DMS79 (cell line): Measurements from ENCODE around the gene HDAC2.
A peak's percentile ranks its signal among the peaks of the same experiment; 100 is the strongest.
"Not testable (repeated sequence)": the region's sequence is repeated elsewhere in the genome, so short reads cannot be mapped to it uniquely, and the experiment has no call there.

Experiments used
- DNase-seq: peaks from one replicate; lab custom pipeline; 2025; lab: John Stamatoyannopoulos, UW

The HDAC2 gene

GRCh38 chr6:113970805-113971676, at the start of gene HDAC2:
Gene HDAC2, minus strand, starts transcription at chr6:113971148. Its CDS starts 240 bp downstream, at chr6:113970908.
- peak; percentile 83 for DNase-seq

GRCh38 chr6:114020196-114020595, 49.2 kb upstream of the HDAC2 start:
- no peak for DNase-seq

GRCh38 chr6:114017146-114017545, 46.2 kb upstream of the HDAC2 start:
- not testable (repeated sequence) for DNase-seq

GRCh38 chr6:114014106-114014505, 43.2 kb upstream of the HDAC2 start:
- DNase-seq, result not testable (repeated sequence)

DNA sequence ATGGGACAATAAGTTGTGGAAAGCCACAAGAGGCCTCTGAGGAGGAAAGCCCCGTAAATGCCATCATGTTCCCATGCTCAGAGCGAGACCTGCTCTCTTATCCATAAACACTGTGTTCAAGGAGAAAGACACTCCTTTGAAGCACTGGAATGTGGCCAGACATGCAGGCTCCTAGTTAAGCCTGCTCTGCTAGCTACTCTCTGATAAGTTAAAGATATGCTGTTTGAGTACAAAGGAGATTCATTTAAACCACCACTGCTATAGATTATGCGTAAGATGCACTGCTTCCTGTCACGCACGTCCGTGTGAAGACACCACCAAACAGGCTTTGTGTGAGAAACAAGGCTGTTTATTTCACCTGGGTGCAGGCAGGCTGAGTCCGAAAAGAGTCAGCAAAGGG, 40.5 kb upstream of the HDAC2 start:
- DNase-seq, result not testable (repeated sequence)

- no peak for DNase-seq
Observed at GRCh38 chr6:114010540-114010939, 39.6 kb upstream of the HDAC2 start.

DNA sequence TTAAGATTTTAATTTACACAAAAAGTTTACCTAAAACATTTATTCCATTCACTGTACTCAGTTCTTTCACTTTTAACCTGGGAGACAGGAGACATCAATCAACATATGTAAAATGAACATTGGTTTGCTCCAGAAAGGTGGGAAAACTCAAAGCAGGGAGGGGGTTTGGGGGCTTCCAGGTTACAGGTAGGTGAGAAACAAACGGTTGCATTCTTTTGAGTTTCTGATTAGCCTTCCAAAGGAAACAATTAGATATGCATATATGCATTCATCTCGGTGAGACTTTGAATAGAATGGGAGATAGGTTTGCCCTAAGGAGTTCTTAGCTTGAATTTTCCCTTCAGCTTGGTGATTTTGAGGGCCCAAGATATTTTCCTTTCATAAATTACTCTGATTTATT, 38.2 kb upstream of the HDAC2 start:
- DNase-seq, result no peak

GRCh38 chr6:114008331-114008730, 37.4 kb upstream of the HDAC2 start:
- DNase-seq, result no peak

- peak; percentile 0 for DNase-seq
Observed at GRCh38 chr6:114007516-114007915, 36.6 kb upstream of the HDAC2 start.

GRCh38 chr6:114001354-114001753, 30.4 kb upstream of the HDAC2 start:
- DNase-seq, result no peak

GRCh38 chr6:114000069-114000468, 29.1 kb upstream of the HDAC2 start:
- no peak for DNase-seq

DNA sequence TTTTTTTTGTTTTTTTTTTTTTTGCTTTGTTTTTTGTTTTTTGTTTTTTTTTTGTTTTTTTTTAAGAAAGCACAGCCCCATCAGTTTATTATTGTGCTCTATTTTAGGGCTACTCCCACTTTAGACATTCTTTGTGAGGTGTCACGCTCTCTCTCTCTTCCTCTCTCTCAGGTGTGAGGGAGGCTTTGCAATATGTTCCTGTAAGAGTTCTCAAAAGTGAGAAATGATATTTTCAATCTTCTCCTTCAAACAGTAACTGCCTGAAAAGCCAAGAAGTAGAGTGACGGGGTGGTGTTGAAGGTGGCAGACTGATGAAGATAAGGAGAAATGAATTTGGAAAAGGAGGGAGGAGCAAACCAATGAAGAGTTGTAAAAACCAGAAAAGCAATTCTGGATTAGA, 28.3 kb upstream of the HDAC2 start:
- DNase-seq, result no peak

DNA sequence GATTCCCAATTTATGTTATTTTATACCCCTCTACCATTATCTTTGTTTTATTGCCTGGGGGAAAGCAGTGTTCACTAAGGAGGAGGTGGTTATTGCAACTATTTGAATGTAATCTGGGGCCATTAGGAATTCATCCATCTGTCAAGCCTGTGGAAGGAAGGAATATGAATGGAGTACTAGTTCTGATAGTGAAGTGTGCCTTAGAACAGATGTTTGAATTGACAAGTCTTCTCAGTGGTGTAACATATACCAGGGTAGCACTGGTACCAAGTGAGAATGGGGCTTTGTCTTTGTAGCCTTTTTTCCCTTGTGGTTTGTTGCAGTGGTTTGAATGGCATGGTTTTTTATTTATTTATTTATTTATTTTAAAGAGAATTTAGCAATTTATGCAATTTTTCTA, 27.9 kb upstream of the HDAC2 start:
- no peak for DNase-seq

DNA sequence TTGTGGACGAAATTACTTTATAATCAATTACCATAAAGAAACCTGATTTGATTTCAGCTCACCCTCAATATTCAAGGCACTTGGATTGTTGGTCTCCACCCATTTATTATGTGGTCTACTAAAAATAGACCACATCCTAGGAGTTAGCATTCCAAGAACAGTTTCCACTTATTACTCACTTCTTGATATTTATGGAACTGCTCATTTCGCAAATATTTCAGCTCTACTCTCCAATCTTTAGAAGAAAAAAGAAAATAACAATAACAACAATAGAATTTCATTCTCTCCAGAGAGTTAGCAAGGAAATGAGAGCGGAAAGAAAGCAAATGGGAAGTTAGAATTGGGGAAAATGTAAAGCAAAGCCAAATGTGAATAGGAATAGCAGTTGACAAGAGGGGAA, 26.2 kb upstream of the HDAC2 start:
- DNase-seq, result no peak

- DNase-seq, result peak; percentile 90
Observed at GRCh38 chr6:113995634-113996033, 24.7 kb upstream of the HDAC2 start.

GRCh38 chr6:113994934-113995342, 24.0 kb upstream of the HDAC2 start:
- peak; percentile 36 for DNase-seq

DNA sequence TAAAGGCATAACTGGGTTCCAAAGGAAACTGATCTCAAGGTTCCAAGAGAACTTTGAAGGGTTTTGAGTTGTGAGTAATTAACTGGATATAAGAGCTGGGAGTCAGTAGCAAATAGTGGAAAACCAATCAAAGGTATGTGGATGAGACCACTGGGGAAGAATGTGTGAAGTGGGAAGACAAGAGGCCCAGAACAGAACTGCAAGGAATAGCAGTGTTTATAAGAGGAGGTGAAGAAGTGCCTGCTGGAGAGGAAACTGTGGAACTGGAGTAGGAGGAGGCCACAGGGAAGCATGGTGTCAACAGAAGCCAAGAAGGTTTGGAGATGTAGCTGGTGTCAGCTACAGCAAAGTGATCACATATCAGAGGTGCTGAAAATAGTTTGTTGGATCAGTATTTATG, 18.7 kb upstream of the HDAC2 start:
- DNase-seq, result no peak

- DNase-seq, result not testable (repeated sequence)
Observed at GRCh38 chr6:113982675-113983074, 11.7 kb upstream of the HDAC2 start.

GRCh38 chr6:113982055-113982550, 11.2 kb upstream of the HDAC2 start:
- DNase-seq, result no peak

GRCh38 chr6:113980937-113981554, 10.1 kb upstream of the HDAC2 start:
- no peak for DNase-seq

DNA sequence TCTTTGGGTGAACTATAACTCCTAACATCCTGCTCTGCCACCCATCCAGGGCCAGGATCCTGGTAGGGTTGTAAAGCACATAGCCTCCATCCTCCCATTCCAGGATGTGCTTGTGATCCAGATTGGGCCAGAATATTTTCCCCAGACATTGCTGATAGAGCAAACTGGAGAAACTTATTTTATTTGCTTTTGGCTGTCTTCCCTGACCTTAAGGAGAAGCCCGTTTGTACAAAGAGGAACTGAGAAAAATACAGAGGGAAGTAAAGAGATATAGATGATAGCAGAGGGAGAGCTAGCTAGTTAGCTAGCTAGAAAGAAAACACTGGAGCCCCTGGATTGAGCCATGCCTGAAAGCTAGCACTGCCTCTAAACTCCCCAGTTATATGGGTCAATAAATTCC, 9.0 kb upstream of the HDAC2 start:
- DNase-seq, result no peak

GRCh38 chr6:113978084-113978675, 7.2 kb upstream of the HDAC2 start:
- no peak for DNase-seq

DNA sequence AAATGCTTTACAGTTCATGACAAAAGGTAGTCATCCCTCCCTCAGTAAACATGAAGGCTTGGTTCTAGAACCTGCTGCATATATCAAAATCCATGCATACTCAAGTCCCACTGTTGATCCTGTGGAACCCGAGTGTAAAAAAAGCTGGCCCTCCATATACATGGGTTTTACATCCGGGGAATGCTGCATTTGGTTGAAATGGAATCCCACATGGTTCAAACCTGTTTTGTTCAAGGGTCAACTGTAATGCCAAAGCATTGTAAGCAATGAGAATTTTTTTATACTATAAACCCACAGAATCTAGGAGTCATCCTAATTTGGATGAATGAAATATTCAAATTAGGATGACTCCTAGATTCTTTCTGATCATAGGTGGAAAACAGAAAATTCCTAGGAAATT, 5.9 kb upstream of the HDAC2 start:
- DNase-seq, result no peak
